HEK293 (cell line): ENCODE data around the gene RIPK4.

Experiments
- ATF2 ChIP-seq: fragments of 450-650 bp; formaldehyde crosslinking; IDR thresholded peaks from 2 replicates; pipeline ENCODE4 v1.5.1; 2016; ENCODE audit warnings: missing biosample characterization, missing genetic modification characterization, low read depth
- GFI1B ChIP-seq: fragments of 450-650 bp; formaldehyde crosslinking; IDR thresholded peaks from 2 replicates; pipeline ENCODE4 v1.5.1; 2016; ENCODE audit warnings: missing biosample characterization, missing genetic modification characterization
- HOXC10 ChIP-seq: sonication (generic); formaldehyde crosslinking; IDR thresholded peaks from 2 replicates; pipeline ENCODE4 v1.8.1; 2023; ENCODE audit warnings: mild to moderate bottlenecking, missing genetic modification reagents
- HOXD13 ChIP-seq: sonication (generic); formaldehyde crosslinking; IDR thresholded peaks from 2 replicates; pipeline ENCODE4 v1.8.0; 2022; ENCODE audit warnings: missing genetic modification reagents, borderline replicate concordance
- RBAK ChIP-seq: fragments of 450-650 bp; formaldehyde crosslinking; IDR thresholded peaks from 2 replicates; pipeline ENCODE4 v1.5.1; 2016; ENCODE audit warnings: missing biosample characterization, missing genetic modification characterization
- SETDB1 ChIP-seq: IDR thresholded peaks from one replicate; pipeline ENCODE4 v1.6.1; 2017; ENCODE audit warnings: mild to moderate bottlenecking, low read length, moderate library complexity, mixed read lengths; ENCODE audit not compliant: insufficient read length
- SP2 ChIP-seq: fragments of 450-650 bp; formaldehyde crosslinking; IDR thresholded peaks from 2 replicates; pipeline ENCODE4 v1.5.1; 2016; ENCODE audit warnings: missing biosample characterization, missing genetic modification characterization
- TRIM28 ChIP-seq: IDR thresholded peaks from 2 replicates; pipeline ENCODE4 v1.6.1; 2011; ENCODE audit warnings: low read length, control low read depth, borderline replicate concordance
- YY1 ChIP-seq: fragments of 450-650 bp; formaldehyde crosslinking; IDR thresholded peaks from 2 replicates; pipeline ENCODE4 v1.5.1; 2018; ENCODE audit warnings: missing biosample characterization, missing genetic modification characterization
- ZBTB26 ChIP-seq: fragments of 450-650 bp; formaldehyde crosslinking; optimal IDR thresholded peaks from 2 replicates; pipeline ENCODE3; 2016; ENCODE audit warnings: missing biosample characterization, mild to moderate bottlenecking, missing genetic modification characterization
- ZNF121 ChIP-seq: fragments of 450-650 bp; formaldehyde crosslinking; IDR thresholded peaks from 2 replicates; pipeline ENCODE4 v1.5.1; 2016; ENCODE audit warnings: missing biosample characterization, missing genetic modification characterization
- ZNF132 ChIP-seq: fragments of 450-650 bp; formaldehyde crosslinking; IDR thresholded peaks from 2 replicates; pipeline ENCODE4 v1.5.1; 2017; ENCODE audit warnings: missing biosample characterization, missing genetic modification characterization, borderline replicate concordance
- ZNF18 ChIP-seq: fragments of 450-650 bp; formaldehyde crosslinking; IDR thresholded peaks from 2 replicates; pipeline ENCODE4 v1.5.1; 2016; ENCODE audit warnings: missing biosample characterization, missing genetic modification characterization
- ZNF184 ChIP-seq: fragments of 450-650 bp; IDR thresholded peaks from 2 replicates; pipeline ENCODE4 v1.5.1; 2018; ENCODE audit warnings: missing biosample characterization, mild to moderate bottlenecking, missing genetic modification characterization
- ZNF202 ChIP-seq: fragments of 450-650 bp; formaldehyde crosslinking; IDR thresholded peaks from 2 replicates; pipeline ENCODE4 v1.5.1; 2016; ENCODE audit warnings: missing biosample characterization, missing genetic modification characterization, borderline replicate concordance
- ZNF211 ChIP-seq: fragments of 450-650 bp; formaldehyde crosslinking; IDR thresholded peaks from 2 replicates; pipeline ENCODE4 v1.5.1; 2016; ENCODE audit warnings: low read depth, missing biosample characterization, missing genetic modification characterization
- ZNF239 ChIP-seq: fragments of 450-650 bp; formaldehyde crosslinking; IDR thresholded peaks from 2 replicates; pipeline ENCODE4 v1.5.1; 2016; ENCODE audit warnings: missing biosample characterization, missing genetic modification characterization
- ZNF280C ChIP-seq: fragments of 450-650 bp; formaldehyde crosslinking; IDR thresholded peaks from 2 replicates; pipeline ENCODE4 v1.5.1; 2016; ENCODE audit warnings: missing biosample characterization, missing genetic modification characterization
- ZNF292 ChIP-seq: fragments of 450-650 bp; formaldehyde crosslinking; IDR thresholded peaks from 2 replicates; pipeline ENCODE4 v1.5.1; 2016; ENCODE audit warnings: low read depth, missing biosample characterization, missing genetic modification characterization, borderline replicate concordance
- ZNF366 ChIP-seq: fragments of 450-650 bp; formaldehyde crosslinking; conservative IDR thresholded peaks from 2 replicates; pipeline ENCODE4 v1.5.1; 2016; ENCODE audit warnings: missing biosample characterization, missing genetic modification characterization
- ZNF404 ChIP-seq: fragments of 450-650 bp; formaldehyde crosslinking; IDR thresholded peaks from 2 replicates; pipeline ENCODE4 v1.5.1; 2017; ENCODE audit warnings: missing biosample characterization, missing genetic modification characterization
- ZNF423 ChIP-seq: fragments of 450-650 bp; formaldehyde crosslinking; IDR thresholded peaks from 2 replicates; pipeline ENCODE4 v1.5.1; 2016; ENCODE audit warnings: missing biosample characterization, missing genetic modification characterization
- ZNF501 ChIP-seq: fragments of 450-650 bp; formaldehyde crosslinking; IDR thresholded peaks from 2 replicates; pipeline ENCODE4 v1.5.1; 2016; ENCODE audit warnings: missing biosample characterization, missing genetic modification characterization
- ZNF548 ChIP-seq: fragments of 450-650 bp; formaldehyde crosslinking; IDR thresholded peaks from 2 replicates; pipeline ENCODE4 v1.5.1; 2016; ENCODE audit warnings: missing biosample characterization, missing genetic modification characterization
- ZNF549 ChIP-seq: fragments of 450-650 bp; IDR thresholded peaks from 2 replicates; pipeline ENCODE4 v1.5.1; 2018; ENCODE audit warnings: missing biosample characterization, missing genetic modification characterization, mild to moderate bottlenecking, inconsistent platforms, moderate library complexity
- ZNF561 ChIP-seq: fragments of 450-650 bp; IDR thresholded peaks from 2 replicates; pipeline ENCODE4 v1.5.1; 2018; ENCODE audit warnings: missing biosample characterization, missing genetic modification characterization, borderline replicate concordance
- ZNF660 ChIP-seq: fragments of 450-650 bp; IDR thresholded peaks from 2 replicates; pipeline ENCODE4 v1.5.1; 2018; ENCODE audit warnings: missing biosample characterization, mild to moderate bottlenecking, missing genetic modification characterization
- ZNF664 ChIP-seq: fragments of 450-650 bp; formaldehyde crosslinking; IDR thresholded peaks from 2 replicates; pipeline ENCODE4 v1.5.1; 2016; ENCODE audit warnings: missing biosample characterization, missing genetic modification characterization
- ZNF707 ChIP-seq: fragments of 450-650 bp; formaldehyde crosslinking; IDR thresholded peaks from 2 replicates; pipeline ENCODE4 v1.5.1; 2016; ENCODE audit warnings: missing biosample characterization, missing genetic modification characterization
- ZNF777 ChIP-seq: fragments of 450-650 bp; formaldehyde crosslinking; IDR thresholded peaks from 2 replicates; pipeline ENCODE4 v1.5.1; 2017; ENCODE audit warnings: missing biosample characterization, missing genetic modification characterization, borderline replicate concordance
- ZNF791 ChIP-seq: fragments of 450-650 bp; formaldehyde crosslinking; IDR thresholded peaks from 2 replicates; pipeline ENCODE4 v1.5.1; 2016; ENCODE audit warnings: missing biosample characterization, missing genetic modification characterization
- ZNF843 ChIP-seq: fragments of 450-650 bp; formaldehyde crosslinking; IDR thresholded peaks from 2 replicates; pipeline ENCODE4 v1.5.1; 2016; ENCODE audit warnings: missing biosample characterization, missing genetic modification characterization
- ZSCAN16 ChIP-seq: fragments of 450-650 bp; formaldehyde crosslinking; IDR thresholded peaks from 2 replicates; pipeline ENCODE4 v1.5.1; 2016; ENCODE audit warnings: missing biosample characterization, missing genetic modification characterization
- TF ChIP-seq, protein P1 (sequence below): fragments of 450-650 bp; formaldehyde crosslinking; IDR thresholded peaks from 2 replicates; pipeline ENCODE4 v1.5.1; 2016; ENCODE audit warnings: missing biosample characterization, missing genetic modification characterization

Gene RIPK4

GRCh38 chr21:41766883-41767605, at the start of gene RIPK4 (continued):
- TF ChIP-seq ZNF664 (tag by site-specific recombination) (no peak), GFI1B (tag by site-specific recombination) (no peak), ZNF791 (no peak), ATF2 (peak; percentile 79), ZNF184 (tag by site-specific recombination) (no peak), HOXC10 (no peak), HOXD13 (CRISPR knock-in tag) (no peak), ZNF501 (tag by site-specific recombination) (no peak), ZNF292 (tag by site-specific recombination) (no peak), ZNF202 (no peak), RBAK (tag by site-specific recombination) (no peak), YY1 (tag by site-specific recombination) (no peak), ZNF843 (tag by site-specific recombination) (no peak), ZNF660 (tag by site-specific recombination) (no peak), ZNF366 (tag by site-specific recombination) (no peak; the same call in 1 of the 2 replicates), ZNF211 (tag by site-specific recombination) (no peak), ZNF404 (tag by site-specific recombination) (no peak), SETDB1 (no peak), ZNF777 (tag by site-specific recombination) (no peak), ZNF239 (tag by site-specific recombination) (peak; percentile 47; the same call in 1 of the 2 replicates), ZNF280C (tag by site-specific recombination) (no peak), SP2 (tag by site-specific recombination) (peak; percentile 87), ZSCAN16 (tag by site-specific recombination) (no peak), ZNF548 (no peak), ZNF423 (peak; percentile 97), ZNF132 (tag by site-specific recombination) (no peak), ZNF561 (tag by site-specific recombination) (no peak), ZBTB26 (peak; percentile 86), ZNF549 (tag by site-specific recombination) (no peak), ZNF18 (tag by site-specific recombination) (no peak), TRIM28 (no peak), ZNF121 (tag by site-specific recombination) (no peak), ZNF707 (tag by site-specific recombination) (no peak)
- TF ChIP-seq, protein P1, sequence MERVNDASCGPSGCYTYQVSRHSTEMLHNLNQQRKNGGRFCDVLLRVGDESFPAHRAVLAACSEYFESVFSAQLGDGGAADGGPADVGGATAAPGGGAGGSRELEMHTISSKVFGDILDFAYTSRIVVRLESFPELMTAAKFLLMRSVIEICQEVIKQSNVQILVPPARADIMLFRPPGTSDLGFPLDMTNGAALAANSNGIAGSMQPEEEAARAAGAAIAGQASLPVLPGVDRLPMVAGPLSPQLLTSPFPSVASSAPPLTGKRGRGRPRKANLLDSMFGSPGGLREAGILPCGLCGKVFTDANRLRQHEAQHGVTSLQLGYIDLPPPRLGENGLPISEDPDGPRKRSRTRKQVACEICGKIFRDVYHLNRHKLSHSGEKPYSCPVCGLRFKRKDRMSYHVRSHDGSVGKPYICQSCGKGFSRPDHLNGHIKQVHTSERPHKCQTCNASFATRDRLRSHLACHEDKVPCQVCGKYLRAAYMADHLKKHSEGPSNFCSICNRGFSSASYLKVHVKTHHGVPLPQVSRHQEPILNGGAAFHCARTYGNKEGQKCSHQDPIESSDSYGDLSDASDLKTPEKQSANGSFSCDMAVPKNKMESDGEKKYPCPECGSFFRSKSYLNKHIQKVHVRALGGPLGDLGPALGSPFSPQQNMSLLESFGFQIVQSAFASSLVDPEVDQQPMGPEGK: peak; percentile 81
